Esophagus muscularis mucosa (tissue), 4 donors: ENCODE results near the gene KRT39.

Experiments used
- CTCF ChIP-seq, 3 experiments: fragments of 200-600 bp in 2 of 3; fragments of 450-650 bp in 1 of 3; sonication (generic) in 2 of 3; IDR thresholded peaks; one replicate each; pipeline ENCODE4 v1.5.1; 2017 to 2019; ENCODE audit warnings: antibody characterized with exemption in 3 of 3, mild to moderate bottlenecking in 2 of 3, moderate library complexity in 1 of 3
- EP300 ChIP-seq: sonication (generic); formaldehyde crosslinking; IDR thresholded peaks from one replicate; pipeline ENCODE4 v1.6.1; 2017; ENCODE audit warnings: antibody characterized with exemption
- POLR2A ChIP-seq: fragments of 450-650 bp; IDR thresholded peaks from one replicate; pipeline ENCODE4 v1.6.1; 2017; ENCODE audit warnings: antibody characterized with exemption, moderate library complexity, mild to moderate bottlenecking, low read depth
- POLR2AphosphoS5 ChIP-seq, 2 donors: sonication (generic); formaldehyde crosslinking; IDR thresholded peaks; one replicate each; pipeline ENCODE4 v1.6.1; 2017; ENCODE audit warnings: antibody characterized with exemption in 2 of 2

- TF ChIP-seq CTCF (IDR thresholded peaks at IDR 0.05) (no peak), POLR2A (no peak), POLR2AphosphoS5 (IDR thresholded peaks at IDR 0.05) (no peak), EP300 (no peak)
These were observed 45.7 kb downstream of the KRT39 start for GRCh38 chr17:40921026-40921425.
